ENCODE measurements around the gene EPOP. TPM values are rescaled to one million over a fixed set of nuclear protein-coding genes. Genes with fewer than 3 reads are reported as not detected.

Gene EPOP
- total and polyA plus RNA-seq, 2 of the 13 experiments (the other 11 are each of a cell fraction or from before 2014, with no cell fraction given), result 14.7 to 37.8 TPM

DNA sequence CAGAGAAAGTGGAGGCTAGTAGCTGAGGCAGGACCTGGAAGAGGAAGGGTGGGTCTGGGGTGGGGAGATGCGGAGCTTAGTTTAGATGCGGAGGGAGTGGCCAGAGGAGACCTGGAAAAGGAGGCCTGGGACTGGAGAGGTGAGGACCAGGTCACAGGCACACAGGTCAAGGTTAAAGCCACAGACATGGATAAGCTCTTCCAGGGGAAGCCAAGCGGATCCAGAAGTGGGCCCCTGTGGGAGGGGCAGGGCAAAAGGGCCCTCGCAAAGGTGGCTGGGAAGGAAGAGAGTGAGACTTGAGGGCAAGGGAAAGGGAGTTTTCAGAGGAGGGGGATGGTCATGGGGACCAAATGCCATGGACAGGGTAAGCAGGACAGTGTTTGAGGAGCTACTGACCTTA, 16.4 kb upstream of the EPOP start (continued):
- TF ChIP-seq, protein P1, sequence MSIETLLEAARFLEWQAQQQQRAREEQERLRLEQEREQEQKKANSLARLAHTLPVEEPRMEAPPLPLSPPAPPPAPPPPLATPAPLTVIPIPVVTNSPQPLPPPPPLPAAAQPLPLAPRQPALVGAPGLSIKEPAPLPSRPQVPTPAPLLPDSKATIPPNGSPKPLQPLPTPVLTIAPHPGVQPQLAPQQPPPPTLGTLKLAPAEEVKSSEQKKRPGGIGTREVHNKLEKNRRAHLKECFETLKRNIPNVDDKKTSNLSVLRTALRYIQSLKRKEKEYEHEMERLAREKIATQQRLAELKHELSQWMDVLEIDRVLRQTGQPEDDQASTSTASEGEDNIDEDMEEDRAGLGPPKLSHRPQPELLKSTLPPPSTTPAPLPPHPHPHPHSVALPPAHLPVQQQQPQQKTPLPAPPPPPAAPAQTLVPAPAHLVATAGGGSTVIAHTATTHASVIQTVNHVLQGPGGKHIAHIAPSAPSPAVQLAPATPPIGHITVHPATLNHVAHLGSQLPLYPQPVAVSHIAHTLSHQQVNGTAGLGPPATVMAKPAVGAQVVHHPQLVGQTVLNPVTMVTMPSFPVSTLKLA (IDR thresholded peaks at IDR 0.05), result no peak
- no peak for TF ChIP-seq SRSF1 (optimal IDR thresholded peaks at IDR 0.05; ENCODE audit: low read depth, low read length)
- TF ChIP-seq ZNF12 (CRISPR knock-in tag; IDR thresholded peaks at IDR 0.05), result no peak
- no peak for TF ChIP-seq RORA (CRISPR knock-in tag; IDR thresholded peaks at IDR 0.05)
- TF ChIP-seq HES4 (CRISPR knock-in tag; IDR thresholded peaks at IDR 0.05; ENCODE audit: borderline replicate concordance), result no peak
- peak; percentile 80 for TF ChIP-seq GATAD2A (CRISPR knock-in tag; IDR thresholded peaks at IDR 0.05)
- TF ChIP-seq, protein P2, sequence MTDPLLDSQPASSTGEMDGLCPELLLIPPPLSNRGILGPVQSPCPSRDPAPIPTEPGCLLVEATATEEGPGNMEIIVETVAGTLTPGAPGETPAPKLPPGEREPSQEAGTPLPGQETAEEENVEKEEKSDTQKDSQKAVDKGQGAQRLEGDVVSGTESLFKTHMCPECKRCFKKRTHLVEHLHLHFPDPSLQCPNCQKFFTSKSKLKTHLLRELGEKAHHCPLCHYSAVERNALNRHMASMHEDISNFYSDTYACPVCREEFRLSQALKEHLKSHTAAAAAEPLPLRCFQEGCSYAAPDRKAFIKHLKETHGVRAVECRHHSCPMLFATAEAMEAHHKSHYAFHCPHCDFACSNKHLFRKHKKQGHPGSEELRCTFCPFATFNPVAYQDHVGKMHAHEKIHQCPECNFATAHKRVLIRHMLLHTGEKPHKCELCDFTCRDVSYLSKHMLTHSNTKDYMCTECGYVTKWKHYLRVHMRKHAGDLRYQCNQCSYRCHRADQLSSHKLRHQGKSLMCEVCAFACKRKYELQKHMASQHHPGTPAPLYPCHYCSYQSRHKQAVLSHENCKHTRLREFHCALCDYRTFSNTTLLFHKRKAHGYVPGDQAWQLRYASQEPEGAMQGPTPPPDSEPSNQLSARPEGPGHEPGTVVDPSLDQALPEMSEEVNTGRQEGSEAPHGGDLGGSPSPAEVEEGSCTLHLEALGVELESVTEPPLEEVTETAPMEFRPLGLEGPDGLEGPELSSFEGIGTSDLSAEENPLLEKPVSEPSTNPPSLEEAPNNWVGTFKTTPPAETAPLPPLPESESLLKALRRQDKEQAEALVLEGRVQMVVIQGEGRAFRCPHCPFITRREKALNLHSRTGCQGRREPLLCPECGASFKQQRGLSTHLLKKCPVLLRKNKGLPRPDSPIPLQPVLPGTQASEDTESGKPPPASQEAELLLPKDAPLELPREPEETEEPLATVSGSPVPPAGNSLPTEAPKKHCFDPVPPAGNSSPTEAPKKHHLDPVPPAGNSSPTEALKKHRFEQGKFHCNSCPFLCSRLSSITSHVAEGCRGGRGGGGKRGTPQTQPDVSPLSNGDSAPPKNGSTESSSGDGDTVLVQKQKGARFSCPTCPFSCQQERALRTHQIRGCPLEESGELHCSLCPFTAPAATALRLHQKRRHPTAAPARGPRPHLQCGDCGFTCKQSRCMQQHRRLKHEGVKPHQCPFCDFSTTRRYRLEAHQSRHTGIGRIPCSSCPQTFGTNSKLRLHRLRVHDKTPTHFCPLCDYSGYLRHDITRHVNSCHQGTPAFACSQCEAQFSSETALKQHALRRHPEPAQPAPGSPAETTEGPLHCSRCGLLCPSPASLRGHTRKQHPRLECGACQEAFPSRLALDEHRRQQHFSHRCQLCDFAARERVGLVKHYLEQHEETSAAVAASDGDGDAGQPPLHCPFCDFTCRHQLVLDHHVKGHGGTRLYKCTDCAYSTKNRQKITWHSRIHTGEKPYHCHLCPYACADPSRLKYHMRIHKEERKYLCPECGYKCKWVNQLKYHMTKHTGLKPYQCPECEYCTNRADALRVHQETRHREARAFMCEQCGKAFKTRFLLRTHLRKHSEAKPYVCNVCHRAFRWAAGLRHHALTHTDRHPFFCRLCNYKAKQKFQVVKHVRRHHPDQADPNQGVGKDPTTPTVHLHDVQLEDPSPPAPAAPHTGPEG (CRISPR knock-in tag; IDR thresholded peaks at IDR 0.05), result peak; percentile 85
- no peak for TF ChIP-seq ARNTL (CRISPR knock-in tag; IDR thresholded peaks at IDR 0.05)
- no peak for TF ChIP-seq NPAS2 (CRISPR knock-in tag; IDR thresholded peaks at IDR 0.05; ENCODE audit: borderline replicate concordance)
- TF ChIP-seq, protein P3, sequence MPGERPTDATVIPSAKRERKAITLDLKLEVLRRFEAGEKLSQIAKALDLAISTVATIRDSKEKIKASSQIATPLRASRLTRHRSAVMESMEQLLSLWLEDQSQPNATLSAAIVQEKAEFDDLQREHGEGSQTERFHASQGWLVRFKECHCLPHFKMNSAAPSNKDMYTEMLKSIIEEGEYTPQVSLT (CRISPR knock-in tag; IDR thresholded peaks at IDR 0.05; ENCODE audit: borderline replicate concordance, low read depth), result no peak
- no peak for TF ChIP-seq ZNF724P (CRISPR knock-in tag; IDR thresholded peaks at IDR 0.05; ENCODE audit: borderline replicate concordance)
- TF ChIP-seq IRX3 (CRISPR knock-in tag; IDR thresholded peaks at IDR 0.05; ENCODE audit: borderline replicate concordance, low read depth), result no peak
- TF ChIP-seq, protein P4, sequence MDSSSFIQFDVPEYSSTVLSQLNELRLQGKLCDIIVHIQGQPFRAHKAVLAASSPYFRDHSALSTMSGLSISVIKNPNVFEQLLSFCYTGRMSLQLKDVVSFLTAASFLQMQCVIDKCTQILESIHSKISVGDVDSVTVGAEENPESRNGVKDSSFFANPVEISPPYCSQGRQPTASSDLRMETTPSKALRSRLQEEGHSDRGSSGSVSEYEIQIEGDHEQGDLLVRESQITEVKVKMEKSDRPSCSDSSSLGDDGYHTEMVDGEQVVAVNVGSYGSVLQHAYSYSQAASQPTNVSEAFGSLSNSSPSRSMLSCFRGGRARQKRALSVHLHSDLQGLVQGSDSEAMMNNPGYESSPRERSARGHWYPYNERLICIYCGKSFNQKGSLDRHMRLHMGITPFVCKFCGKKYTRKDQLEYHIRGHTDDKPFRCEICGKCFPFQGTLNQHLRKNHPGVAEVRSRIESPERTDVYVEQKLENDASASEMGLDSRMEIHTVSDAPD (CRISPR knock-in tag; IDR thresholded peaks at IDR 0.05), result no peak
- TF ChIP-seq ZFP90 (CRISPR knock-in tag; IDR thresholded peaks at IDR 0.05; ENCODE audit: borderline replicate concordance), result no peak
- no peak for TF ChIP-seq DPF2 (CRISPR knock-in tag; IDR thresholded peaks at IDR 0.05; ENCODE audit: borderline replicate concordance, low read depth)
- TF ChIP-seq TEAD3 (CRISPR knock-in tag; optimal IDR thresholded peaks at IDR 0.05; ENCODE audit: borderline replicate concordance), result peak; percentile 41
- no peak for TF ChIP-seq SOX13 (IDR thresholded peaks at IDR 0.05)
- TF ChIP-seq SOX13 (CRISPR knock-in tag; conservative IDR thresholded peaks at IDR 0.05 in 1 of 2, IDR thresholded peaks at IDR 0.05 in 1 of 2), result peak in 1 of 2 experiments; percentile 59; a peak in 2 of 4 replicates
- no peak for TF ChIP-seq PLRG1 (conservative IDR thresholded peaks at IDR 0.05)
- TF ChIP-seq PAX8 (CRISPR knock-in tag; IDR thresholded peaks at IDR 0.05; ENCODE audit: borderline replicate concordance), result no peak
- TF ChIP-seq, protein P5, sequence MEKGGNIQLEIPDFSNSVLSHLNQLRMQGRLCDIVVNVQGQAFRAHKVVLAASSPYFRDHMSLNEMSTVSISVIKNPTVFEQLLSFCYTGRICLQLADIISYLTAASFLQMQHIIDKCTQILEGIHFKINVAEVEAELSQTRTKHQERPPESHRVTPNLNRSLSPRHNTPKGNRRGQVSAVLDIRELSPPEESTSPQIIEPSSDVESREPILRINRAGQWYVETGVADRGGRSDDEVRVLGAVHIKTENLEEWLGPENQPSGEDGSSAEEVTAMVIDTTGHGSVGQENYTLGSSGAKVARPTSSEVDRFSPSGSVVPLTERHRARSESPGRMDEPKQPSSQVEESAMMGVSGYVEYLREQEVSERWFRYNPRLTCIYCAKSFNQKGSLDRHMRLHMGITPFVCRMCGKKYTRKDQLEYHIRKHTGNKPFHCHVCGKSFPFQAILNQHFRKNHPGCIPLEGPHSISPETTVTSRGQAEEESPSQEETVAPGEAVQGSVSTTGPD (CRISPR knock-in tag; IDR thresholded peaks at IDR 0.05), result no peak
